Ecto neural progenitor cell (in vitro differentiated cells): ENCODE measurements around the gene CLSTN1.

Experiments used
- DNase-seq: peaks from one replicate; pipeline ENCODE4 v3.0.0-alpha.2; 2018; ENCODE audit warnings: low spot score

CLSTN1 gene

GRCh38 chr1:9823943-9824701 lies at the start of gene CLSTN1:
CLSTN1 (minus strand) TSS chr1:9823965; CDS start chr1:9823733, 232 bp downstream.
- DNase-seq = peak; percentile 96

DNA sequence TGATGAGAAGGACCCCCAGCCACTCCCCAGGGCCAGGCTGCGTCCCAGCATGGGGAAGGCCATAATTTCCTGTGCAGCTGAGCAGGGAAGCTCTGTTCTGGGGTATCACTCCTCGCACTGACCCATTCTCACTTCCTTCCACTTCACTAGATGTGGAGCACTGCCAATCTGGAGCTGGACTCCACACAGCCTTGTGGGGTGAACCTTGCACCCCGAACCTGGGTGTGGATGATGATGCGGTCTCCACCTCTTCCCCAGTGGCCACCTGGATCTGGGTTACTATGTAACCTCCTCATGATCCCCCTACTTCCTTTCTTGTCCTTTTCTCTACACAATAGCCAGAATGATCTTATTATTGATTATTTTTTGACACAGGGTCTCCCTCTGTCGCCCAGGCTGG lies 49.6 kb upstream of the CLSTN1 start:
- no peak for DNase-seq

GRCh38 chr1:9872430-9873165 lies 48.8 kb upstream of the CLSTN1 start:
- DNase-seq = no peak

DNA sequence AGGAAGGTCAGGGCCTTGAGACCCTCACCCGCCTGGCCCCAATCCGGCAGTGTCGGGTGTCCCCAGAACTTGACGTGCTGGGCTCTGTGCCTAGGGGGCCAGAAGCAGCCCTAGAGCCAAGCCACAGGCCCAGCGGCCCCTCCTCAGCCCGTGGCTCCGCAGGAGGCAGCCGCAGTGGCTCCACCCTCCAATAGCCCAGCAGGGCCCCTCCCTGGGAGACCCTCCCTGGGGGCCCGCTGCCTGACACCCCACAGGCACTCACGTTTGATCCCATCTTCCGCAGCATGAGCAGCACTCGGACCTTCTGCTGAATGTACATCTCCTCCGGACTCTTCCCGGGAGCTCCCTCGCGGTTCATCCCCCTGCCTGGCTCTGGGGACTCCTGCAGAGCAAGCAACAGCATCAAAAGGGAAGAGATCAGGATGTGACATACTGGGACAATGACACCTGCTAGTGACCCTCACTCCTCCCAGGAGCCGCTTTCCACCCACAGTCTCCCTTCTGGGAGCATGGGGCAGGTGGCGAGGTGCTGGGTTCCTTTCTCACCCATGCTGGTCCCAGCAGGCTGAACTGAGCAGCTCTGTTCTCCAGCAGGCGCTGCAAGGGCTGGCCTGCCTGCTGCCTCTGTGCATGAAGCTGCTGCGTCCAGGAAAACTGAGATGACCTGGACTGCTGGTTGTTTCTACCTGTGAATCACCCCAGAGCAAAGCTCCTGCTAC lies 48.1 kb upstream of the CLSTN1 start:
- no peak for DNase-seq

- DNase-seq = no peak
Observed at GRCh38 chr1:9871021-9871420, 47.3 kb upstream of the CLSTN1 start.

DNA sequence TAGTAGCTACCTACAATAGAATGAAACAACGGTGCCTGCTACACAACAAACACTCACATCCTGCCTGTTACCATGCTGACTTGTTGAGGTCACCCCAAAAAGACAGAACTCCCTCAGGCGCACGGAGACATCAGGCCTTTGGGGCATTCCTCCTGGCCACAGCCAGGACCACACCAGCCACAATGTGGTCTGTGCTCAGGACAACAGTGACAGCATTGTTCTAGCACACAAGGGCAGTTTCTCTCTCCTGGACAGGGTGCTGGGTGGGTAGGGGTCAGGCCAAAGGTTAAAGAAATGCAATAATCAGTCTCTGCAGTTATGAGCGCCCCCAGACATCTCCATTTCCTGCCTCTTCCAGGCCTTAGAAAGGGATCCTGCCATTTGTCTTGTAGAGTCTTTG lies 46.8 kb upstream of the CLSTN1 start:
- DNase-seq = no peak

DNA sequence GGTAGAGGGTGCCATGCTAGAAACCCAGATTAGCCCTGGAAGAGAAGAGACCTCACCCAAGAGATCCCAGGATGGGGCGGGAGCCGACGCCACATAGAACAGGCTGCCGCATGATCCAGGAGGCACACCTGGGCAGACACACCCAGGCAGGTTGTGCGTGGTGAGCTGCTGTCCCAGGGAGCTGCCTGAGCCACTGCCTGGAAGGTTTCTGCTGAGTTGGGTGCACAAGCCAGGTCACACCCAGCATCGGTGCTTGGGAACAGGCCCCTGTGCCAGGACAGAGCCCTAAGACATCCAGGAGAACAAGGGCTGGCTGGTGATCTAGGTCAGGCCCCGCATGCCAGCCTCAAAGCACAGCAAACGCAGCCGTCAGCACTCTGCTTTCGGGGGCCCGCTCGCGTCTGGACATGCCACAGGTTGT lies 46.1 kb upstream of the CLSTN1 start:
- DNase-seq = no peak

DNA sequence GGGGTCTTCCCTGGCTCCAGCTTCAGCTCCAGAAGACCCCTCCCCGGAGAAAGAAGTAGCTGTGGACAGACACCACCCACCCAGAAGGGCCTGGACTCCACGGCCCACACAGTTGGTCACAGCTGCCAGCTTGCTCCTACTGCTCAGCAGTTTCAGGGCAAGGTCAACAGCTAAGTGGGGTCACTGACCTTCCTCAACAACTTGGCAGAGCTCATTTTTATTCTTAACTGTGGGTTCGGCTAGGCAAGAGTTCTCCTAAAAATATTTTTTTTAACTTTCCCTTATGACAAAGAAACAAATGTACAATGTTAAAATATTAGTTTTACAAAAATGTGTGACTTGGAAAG lies 44.5 kb upstream of the CLSTN1 start:
- no peak for DNase-seq

DNA sequence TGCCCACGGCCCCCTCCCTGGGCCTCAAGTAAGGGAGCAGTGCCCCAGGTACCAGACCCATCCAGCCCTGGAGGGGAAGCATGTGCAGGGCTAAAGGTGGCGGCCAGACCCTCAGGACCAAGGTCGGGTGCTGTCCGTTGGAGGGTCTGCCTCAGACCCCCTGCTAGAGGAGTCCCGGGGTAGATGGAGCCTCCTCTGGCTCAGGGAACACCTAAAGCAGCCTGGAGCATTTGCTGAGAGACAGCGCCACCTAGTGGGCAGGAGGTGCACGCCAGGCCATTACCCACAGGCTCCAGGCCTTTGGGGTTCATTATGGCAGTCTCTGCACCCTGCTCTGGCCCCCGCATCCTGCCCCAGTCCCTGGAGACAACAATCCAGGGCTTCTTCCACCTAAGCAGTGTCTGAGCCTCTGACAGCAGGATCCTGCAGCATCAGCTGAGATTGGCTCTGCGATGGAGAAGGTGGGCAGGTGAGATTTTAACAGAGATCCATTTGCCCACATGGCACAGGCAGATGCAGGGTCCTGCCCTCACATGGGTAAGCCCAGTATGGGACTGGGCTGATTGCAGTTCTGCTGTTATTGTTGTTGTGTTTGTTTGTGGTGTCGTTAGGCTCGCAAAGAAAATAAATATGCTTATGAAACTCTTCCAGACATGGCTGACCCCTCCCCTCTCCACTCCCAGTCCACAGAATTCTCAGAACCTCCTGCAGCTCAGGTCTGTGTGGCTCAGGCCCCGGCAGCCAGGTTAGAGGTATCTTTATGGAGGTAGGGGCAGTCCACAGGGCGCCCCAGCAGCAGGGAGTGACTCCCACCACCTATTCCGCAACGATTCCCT lies 43.9 kb upstream of the CLSTN1 start:
- DNase-seq = peak; percentile 88

- no peak for DNase-seq
Observed at GRCh38 chr1:9866836-9867235, 43.1 kb upstream of the CLSTN1 start.

GRCh38 chr1:9865724-9866123 lies 42.0 kb upstream of the CLSTN1 start:
- no peak for DNase-seq

DNA sequence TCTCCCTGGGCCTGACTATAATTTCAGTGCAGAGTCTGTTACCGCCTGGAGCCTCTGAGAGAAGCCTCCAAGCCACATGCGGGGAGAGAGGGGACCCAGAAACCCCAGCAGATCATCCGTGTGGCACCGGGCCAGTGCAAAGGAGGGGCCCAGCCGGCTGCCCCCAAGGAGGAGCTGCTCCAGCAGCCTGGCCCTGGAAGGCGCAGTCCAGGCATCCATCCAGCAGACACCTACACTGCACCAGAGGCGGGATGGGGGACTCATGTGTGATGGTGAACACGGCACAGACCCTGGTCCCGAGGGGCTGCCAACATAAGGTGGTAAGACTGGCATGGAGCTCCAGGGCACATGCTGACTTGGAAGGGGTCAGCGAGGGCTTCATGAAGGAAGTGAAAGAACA lies 39.6 kb upstream of the CLSTN1 start:
- DNase-seq = no peak

DNA sequence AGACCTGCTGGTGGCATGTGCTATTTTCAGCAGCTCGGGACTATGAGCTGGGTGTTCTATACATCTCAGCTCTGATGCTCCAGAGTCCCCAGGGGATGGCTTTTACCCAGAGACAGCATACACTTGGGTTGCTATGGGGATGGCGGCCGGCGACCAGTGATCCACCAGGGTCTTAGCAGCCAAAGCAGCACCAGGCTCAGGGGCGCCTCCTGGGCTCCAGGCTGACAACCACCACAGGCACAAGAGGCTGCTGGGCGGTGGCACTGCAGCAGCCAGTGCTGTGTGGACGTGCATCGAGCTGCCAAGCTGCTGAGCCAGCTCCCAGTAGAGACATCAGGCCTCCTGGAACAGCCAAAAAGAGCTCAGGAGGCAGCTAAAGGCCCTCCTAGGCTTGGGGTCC lies 37.6 kb upstream of the CLSTN1 start:
- DNase-seq = peak; percentile 76

DNA sequence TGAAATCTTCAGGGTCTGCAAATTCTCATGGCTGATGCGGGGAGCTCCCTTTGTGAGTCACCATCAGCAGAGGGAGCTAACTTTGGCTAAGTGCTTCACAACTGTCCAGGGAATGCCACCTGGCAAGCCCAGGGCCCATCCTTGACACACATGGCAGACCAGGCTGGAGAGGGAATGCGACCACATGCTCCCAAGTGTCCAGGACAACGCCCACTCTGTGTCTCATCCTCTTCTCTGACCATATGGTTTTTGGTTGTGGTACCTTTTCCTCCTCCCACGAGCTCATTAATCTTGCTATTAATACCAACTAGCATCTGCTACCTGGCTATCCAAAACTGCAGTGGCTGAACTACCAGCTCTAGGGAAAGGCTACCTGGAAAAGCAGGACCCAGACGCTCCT lies 37.1 kb upstream of the CLSTN1 start:
- no peak for DNase-seq

DNA sequence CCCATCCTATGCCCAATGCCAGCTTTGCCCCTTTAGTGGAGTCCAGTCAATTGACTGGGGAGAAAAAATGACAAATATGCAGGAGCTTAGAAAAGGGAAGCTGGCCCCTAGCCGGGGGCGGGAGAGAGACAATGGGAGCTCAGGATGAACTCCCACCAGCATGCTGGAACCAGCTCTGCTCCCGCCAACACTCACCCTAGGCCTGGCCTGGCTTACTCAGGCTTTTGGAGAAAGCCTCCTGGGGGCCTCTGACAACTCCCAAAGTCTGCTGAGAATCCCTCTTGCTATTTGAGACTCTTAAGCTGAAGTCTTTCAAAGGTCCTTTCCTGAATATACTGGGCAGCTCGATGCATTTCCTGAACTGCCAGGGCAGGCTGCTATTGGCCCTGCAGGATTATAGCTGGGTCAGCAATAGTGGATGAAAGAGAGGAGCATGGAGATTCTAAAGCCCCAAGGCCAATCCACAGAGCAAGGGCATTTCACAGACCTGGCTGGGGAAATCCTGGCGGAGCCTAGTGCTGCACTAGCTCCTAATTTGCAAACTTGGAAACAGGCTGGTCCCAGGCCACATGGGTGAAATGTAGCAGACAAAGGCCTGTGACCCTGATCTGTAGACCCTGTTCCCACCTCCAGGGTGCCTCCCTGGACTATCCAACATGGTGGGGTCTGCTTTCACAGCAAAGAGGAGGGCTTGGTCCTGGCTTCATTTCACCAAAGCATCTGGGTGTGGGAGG lies 35.7 kb upstream of the CLSTN1 start:
- no peak for DNase-seq

DNA sequence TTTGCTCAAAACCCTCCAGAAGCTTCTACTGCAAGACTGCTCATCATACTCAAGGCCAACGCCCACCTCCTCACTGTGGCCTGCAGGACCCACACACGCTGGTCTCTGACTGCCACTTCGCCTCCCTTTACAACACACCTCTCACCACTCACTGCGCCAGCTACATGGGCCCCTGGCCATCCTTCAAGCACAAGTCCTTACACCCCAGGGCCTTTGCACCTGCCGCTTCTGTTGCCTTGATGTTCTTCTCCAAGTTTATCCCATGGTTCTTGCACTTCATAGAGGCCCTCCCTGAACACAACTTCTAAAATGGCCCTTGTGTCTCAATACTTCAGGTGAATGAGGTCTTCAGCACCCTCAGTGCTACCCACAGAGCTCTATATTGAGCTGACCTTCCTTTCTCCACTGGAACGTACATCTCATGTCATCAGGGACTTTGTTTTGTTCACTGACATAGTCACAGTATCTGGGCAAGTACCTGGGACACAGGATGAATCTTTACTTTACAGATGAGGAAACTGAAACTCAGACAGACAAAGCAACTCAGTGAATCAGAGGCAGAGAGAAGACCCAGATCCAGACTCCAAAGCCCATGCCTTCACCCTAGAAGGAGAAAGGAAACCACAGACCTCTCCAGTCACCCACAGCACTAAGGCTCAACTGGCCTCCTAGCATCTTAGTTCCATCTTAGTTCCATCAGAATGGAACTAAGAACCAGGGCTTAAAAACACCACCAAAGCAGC lies 34.7 kb upstream of the CLSTN1 start:
- no peak for DNase-seq

GRCh38 chr1:9855186-9855585 lies 31.4 kb upstream of the CLSTN1 start:
- no peak for DNase-seq

DNA sequence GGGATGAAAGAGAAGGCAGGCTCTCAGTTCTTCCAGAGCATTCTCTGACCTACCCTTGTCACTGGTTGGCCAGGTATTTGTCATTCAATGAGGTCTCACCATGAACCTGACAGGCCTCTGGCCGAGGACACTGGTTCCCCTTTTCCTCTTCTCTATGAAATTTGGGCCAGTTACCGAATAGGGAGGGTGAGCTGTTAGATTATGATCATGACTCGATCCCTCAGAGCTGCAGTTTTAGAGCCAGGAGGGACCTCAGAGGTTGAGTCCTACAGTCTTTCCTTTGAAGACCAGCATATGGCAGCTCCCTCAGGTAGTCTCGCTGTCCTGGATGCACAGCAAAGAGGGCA lies 29.5 kb upstream of the CLSTN1 start:
- no peak for DNase-seq

DNA sequence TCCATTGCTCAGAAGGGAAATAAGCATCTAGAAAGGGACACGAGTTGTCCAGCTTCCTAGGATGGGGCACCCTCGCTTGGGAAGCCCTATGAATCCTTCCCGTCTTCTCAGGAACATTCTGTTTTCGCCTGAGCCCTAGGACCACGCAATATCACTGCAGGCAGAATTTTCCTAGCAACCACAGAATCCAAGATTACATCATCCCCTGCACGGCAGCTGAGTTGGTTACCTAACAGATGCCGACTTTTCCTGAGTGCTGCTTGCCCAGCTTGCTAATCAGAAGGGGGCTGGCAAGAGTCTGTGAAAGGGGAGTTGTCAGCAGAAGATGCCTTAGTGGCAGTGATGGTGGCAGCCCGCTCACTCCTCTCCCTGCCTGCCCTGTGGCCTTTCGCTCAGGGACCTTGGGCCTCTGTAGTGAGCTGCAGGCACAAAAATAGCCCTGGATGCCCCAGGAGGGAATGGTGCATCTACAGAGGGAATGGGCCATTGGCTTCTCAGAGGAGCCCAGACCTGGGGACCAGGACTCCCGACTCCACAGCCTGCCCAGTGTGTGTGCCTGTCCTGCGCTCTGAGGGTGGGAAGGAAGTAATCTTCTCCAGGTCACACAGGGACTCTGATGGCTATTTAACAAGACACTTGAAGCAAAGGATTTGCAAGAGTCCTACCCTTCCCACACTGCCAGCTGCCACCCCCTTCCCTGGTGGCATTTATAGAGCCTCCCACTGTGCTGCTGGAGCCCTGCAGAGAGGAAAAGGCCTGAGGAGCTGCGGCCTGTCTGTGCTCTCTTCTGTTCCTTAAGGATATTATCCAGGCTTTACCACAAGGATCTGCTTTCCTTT lies 28.9 kb upstream of the CLSTN1 start:
- no peak for DNase-seq

DNA sequence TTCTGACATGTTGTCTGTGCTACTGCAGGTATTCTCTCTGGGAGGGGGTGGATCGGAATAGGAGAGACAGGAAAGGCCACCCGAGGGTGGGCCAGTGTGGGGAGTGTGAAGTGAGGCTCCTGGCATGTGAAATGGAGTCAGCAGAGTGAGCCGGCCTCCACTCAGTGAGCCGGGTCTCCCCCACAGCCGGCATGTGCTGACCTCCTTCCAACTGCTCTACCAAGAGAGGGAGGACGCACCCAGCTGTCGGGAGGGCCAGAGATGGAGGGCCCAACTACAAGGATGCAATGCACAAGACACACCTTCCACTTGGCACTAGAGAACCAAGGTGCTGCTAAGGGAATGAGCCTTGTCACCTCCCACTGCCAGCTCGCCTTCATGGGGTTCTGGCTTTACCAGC lies 28.2 kb upstream of the CLSTN1 start:
- no peak for DNase-seq
